ENCODE results near the gene PET117. TPM values are rescaled to one million over a fixed set of nuclear protein-coding genes. Genes with fewer than 3 reads are reported as not detected.

The PET117 gene
- total RNA-seq, 2 experiments from 2014 or later: 13.6 to 14.6 TPM

DNA sequence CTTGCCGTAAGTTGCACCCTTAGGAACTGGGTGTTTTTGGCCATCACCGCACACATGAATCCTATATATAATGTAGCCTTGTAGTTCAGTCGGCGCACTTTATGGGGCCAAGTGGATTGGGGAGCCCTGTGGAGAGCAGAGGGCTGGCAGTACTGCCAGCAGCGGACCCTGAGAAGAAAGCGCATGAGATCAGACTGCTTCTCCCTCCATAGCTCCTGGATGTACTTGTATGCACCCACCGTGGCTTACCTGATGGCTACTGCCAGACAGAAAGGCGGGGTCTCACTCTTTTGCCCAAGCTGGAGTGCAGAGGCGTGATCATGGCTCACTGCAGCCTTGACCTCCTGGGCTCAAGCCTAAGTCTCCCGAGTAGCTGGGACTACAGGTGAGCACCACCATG lies 47.2 kb upstream of the PET117 start:
- ATAC-seq (ENCODE audit: poor library complexity) (no peak), DNase-seq (no peak)
- Mint-ChIP-seq H3K27me3 (peaks cover 18% of the 10 kb centered on the region), H3K36me3 (ENCODE audit: low read depth) (no peaks in the 10 kb centered on the region), H3K4me1 (ENCODE audit: low read depth) (no peaks in the 10 kb centered on the region), H3K4me3 (no peak overlapping the region), H3K9me3 (no peaks in the 10 kb centered on the region), H3K27ac (no peak overlapping the region)
- ChIA-PET CTCF (no interaction called here), POLR2A (no interaction called here)
- no peak overlapping the region for H3K27ac ChIP-seq (ENCODE audit: low read depth in 1 of 2, low read length in 2 of 2)
- no peaks in the 10 kb centered on the region for H3K36me3 ChIP-seq (ENCODE audit: insufficient read depth, low read length)
- H3K4me1 ChIP-seq (ENCODE audit: insufficient read depth, low read length): no peaks in the 10 kb centered on the region
- H3K9me3 ChIP-seq (ENCODE audit: control insufficient read depth in 1 of 2, insufficient read depth in 1 of 2, low read length in 2 of 2): no peaks in the 10 kb centered on the region
- H3K27me3 ChIP-seq (ENCODE audit: control insufficient read depth in 1 of 2, insufficient read depth in 2 of 2, low read length in 2 of 2): peaks cover 3 to 5% of the 10 kb centered on the region in 2 experiments
- intact Hi-C loops (cut with DNase I, micrococcal nuclease): no loop called here
- H3K4me3 ChIP-seq (ENCODE audit: low read length): no peak overlapping the region
- TF ChIP-seq, protein P1, sequence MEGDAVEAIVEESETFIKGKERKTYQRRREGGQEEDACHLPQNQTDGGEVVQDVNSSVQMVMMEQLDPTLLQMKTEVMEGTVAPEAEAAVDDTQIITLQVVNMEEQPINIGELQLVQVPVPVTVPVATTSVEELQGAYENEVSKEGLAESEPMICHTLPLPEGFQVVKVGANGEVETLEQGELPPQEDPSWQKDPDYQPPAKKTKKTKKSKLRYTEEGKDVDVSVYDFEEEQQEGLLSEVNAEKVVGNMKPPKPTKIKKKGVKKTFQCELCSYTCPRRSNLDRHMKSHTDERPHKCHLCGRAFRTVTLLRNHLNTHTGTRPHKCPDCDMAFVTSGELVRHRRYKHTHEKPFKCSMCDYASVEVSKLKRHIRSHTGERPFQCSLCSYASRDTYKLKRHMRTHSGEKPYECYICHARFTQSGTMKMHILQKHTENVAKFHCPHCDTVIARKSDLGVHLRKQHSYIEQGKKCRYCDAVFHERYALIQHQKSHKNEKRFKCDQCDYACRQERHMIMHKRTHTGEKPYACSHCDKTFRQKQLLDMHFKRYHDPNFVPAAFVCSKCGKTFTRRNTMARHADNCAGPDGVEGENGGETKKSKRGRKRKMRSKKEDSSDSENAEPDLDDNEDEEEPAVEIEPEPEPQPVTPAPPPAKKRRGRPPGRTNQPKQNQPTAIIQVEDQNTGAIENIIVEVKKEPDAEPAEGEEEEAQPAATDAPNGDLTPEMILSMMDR (IDR thresholded peaks at IDR 0.05): no peak

DNA sequence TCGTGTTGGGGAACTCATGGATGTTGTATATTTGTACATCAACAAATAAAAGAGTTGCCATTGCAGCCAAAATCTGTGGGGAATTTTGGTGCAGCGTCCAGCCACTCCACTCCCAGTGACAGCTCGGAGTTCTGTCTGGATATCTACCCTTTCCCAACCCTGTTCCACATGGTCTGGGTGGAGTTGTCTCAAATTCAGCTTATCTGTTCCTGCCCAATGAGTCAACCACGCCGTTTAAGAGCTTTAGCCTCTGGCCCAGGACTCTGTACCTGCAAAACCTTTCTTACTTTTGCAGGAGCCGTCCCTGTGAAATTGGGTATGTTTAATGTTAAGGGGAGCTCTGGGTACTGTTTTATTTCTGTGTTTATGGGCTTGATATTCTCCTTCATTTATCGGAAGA lies 46.0 kb upstream of the PET117 start:
- TF ChIP-seq, protein P1 (IDR thresholded peaks at IDR 0.05): no peak
- Mint-ChIP-seq H3K27me3 (peaks cover 18% of the 10 kb centered on the region), H3K9me3 (no peaks in the 10 kb centered on the region), H3K4me1 (ENCODE audit: low read depth) (no peaks in the 10 kb centered on the region), H3K27ac (no peak overlapping the region), H3K4me3 (no peak overlapping the region), H3K36me3 (ENCODE audit: low read depth) (no peaks in the 10 kb centered on the region)
- no peak for DNase-seq
- Histone ChIP-seq H3K27ac (ENCODE audit: low read depth in 1 of 2, low read length in 2 of 2) (no peak overlapping the region), H3K27me3 (ENCODE audit: control insufficient read depth in 1 of 2, insufficient read depth in 2 of 2, low read length in 2 of 2) (peaks cover 3 to 5% of the 10 kb centered on the region in 2 experiments), H3K4me3 (ENCODE audit: low read length) (no peak overlapping the region), H3K9me3 (ENCODE audit: control insufficient read depth in 1 of 2, insufficient read depth in 1 of 2, low read length in 2 of 2) (no peaks in the 10 kb centered on the region), H3K36me3 (ENCODE audit: insufficient read depth, low read length) (no peaks in the 10 kb centered on the region), H3K4me1 (ENCODE audit: insufficient read depth, low read length) (no peaks in the 10 kb centered on the region)
- CTCF ChIA-PET: no interaction called here
- ATAC-seq (ENCODE audit: poor library complexity): no peak
- intact Hi-C loops (cut with DNase I, micrococcal nuclease): no loop called here
- POLR2A ChIA-PET: no interaction called here

DNA sequence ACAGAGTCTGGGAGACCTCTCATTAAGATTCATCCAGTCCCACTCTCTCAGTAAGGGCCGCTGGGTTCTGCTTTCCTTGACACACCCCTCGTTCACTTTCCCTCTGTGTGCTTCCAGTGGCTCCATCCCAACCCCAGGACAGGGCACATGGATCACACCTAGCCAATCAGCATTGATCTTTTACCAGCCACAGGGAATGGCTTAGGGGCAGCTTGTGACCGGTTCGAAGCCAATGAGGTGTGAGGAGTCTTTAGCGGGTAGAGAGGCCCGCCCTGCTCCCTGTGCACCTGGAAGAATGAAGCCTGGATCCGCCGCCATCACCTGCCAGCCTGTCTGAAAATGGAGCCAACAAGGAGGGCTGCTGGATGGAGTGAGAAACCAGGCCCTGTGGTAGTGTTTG lies 44.8 kb upstream of the PET117 start:
- H3K27ac Mint-ChIP-seq: no peak overlapping the region
- H3K36me3 Mint-ChIP-seq (ENCODE audit: low read depth): no peaks in the 10 kb centered on the region
- ChIA-PET CTCF (no interaction called here), POLR2A (no interaction called here)
- no peaks in the 10 kb centered on the region for H3K4me1 Mint-ChIP-seq (ENCODE audit: low read depth)
- no peaks in the 10 kb centered on the region for H3K9me3 ChIP-seq (ENCODE audit: control insufficient read depth in 1 of 2, insufficient read depth in 1 of 2, low read length in 2 of 2)
- H3K27me3 Mint-ChIP-seq: peaks cover 22% of the 10 kb centered on the region
- H3K4me3 Mint-ChIP-seq: no peak overlapping the region
- H3K27me3 ChIP-seq (ENCODE audit: control insufficient read depth in 1 of 2, insufficient read depth in 2 of 2, low read length in 2 of 2): peaks cover 1 to 5% of the 10 kb centered on the region in 2 experiments
- DNase-seq (no peak), ATAC-seq (ENCODE audit: poor library complexity) (no peak)
- TF ChIP-seq, protein P1 (IDR thresholded peaks at IDR 0.05): no peak
- intact Hi-C loops (cut with DNase I, micrococcal nuclease): no loop called here
- H3K4me1 ChIP-seq (ENCODE audit: insufficient read depth, low read length): no peaks in the 10 kb centered on the region
- H3K4me3 ChIP-seq (ENCODE audit: low read length): no peak overlapping the region
- no peaks in the 10 kb centered on the region for H3K9me3 Mint-ChIP-seq
- no peaks in the 10 kb centered on the region for H3K36me3 ChIP-seq (ENCODE audit: insufficient read depth, low read length)
- no peak overlapping the region for H3K27ac ChIP-seq (ENCODE audit: low read depth in 1 of 2, low read length in 2 of 2)

All from CD4-positive, alpha-beta T cell (primary cell).